K562 (cell line): ENCODE measurements around the gene ZBTB44. TPM values are rescaled to one million over a fixed set of nuclear protein-coding genes. Genes with fewer than 3 reads are reported as not detected.
A peak's percentile ranks its signal among the peaks of the same experiment; 100 is the strongest.

ENCODE experiments used
- ATAC-seq: fragments of 200-7000 bp; cut with Tn5 transposase; 3 replicates; pipeline ENCODE4 v1.9.1; 2020; ENCODE audit warnings: moderate library complexity
- BruUV-seq: library from RNA; stranded (reverse); fragments of 400-500 nt; replicated peaks from 2 replicates; lab custom pipeline; 2021; lab: Mats Ljungman, UMichigan
- CTCF ChIA-PET: fragments of 300-600 bp; formaldehyde crosslinking; extraction: SDS; loops from one replicate; lab custom pipeline; 2021; ENCODE audit warnings: low intra/inter-chr PET ratio; lab: Yijun Ruan, JAX
- POLR2A ChIA-PET: fragments of 300-600, 350-650 bp; sonication (Branson Sonifier 250); formaldehyde crosslinking; extraction: SDS; loops from one replicate; lab custom pipeline; 2021; ENCODE audit warnings: antibody characterized with exemption, inconsistent platforms; lab: Yijun Ruan, JAX
- DNase-seq, 4 experiments: peaks; one replicate each; pipeline versions ENCODE4 v3.0.0 to v3.0.0-alpha.2; 2011 to 2018; ENCODE audit warnings: low spot score in 3 of 4, mixed read lengths in 3 of 4; ENCODE audit errors: extremely low read depth in 1 of 4
- FAIRE-seq: peaks from 2 replicates; lab custom pipeline; 2011; peaks lifted over from hg19 to GRCh38; lab: Jason Lieb, UNC
- H2AFZ ChIP-seq: 2 replicates; pipeline ENCODE4 v1.6.0; 2011; ENCODE audit warnings: low read depth, low read length, control low read depth, inconsistent platforms
- H3K27ac ChIP-seq: fragments of 200-600 bp; 3 replicates; pipeline ENCODE4 v1.8.0; 2011; ENCODE audit warnings: low read depth, mild to moderate bottlenecking, control low read depth, inconsistent platforms, low read length, moderate library complexity, mixed read lengths; ENCODE audit errors: extremely low read depth
- H3K27me3 ChIP-seq, 2 experiments: fragments of 300-600 bp in 1 of 2; 2 replicates in 1 of 2; 3 replicates in 1 of 2; pipeline versions ENCODE4 v1.6.0 to v1.8.0; 2011; ENCODE audit warnings: inconsistent platforms in 2 of 2, low read length in 2 of 2, mild to moderate bottlenecking in 1 of 2, mixed read lengths in 1 of 2, moderate library complexity in 1 of 2; ENCODE audit not compliant: control insufficient read depth in 2 of 2, insufficient read depth in 2 of 2
- H3K36me3 ChIP-seq: fragments of 300-600 bp; 3 replicates; pipeline ENCODE4 v1.8.0; 2011; ENCODE audit warnings: mild to moderate bottlenecking, low read length, inconsistent platforms; ENCODE audit not compliant: control insufficient read depth, insufficient read depth
- H3K4me1 ChIP-seq, 2 experiments: fragments of 200-600 bp in 1 of 2; replicated peaks in 1 of 2; 2 replicates in 1 of 2; 3 replicates in 1 of 2; pipeline versions ENCODE4 v1.5.1 to v1.8.0; 2011; ENCODE audit warnings: inconsistent platforms in 2 of 2, low read length in 2 of 2, mild to moderate bottlenecking in 1 of 2, mixed read lengths in 1 of 2, moderate library complexity in 1 of 2; ENCODE audit not compliant: control insufficient read depth in 2 of 2, insufficient read depth in 2 of 2
- H3K4me2 ChIP-seq: 2 replicates; pipeline ENCODE4 v1.6.1; 2011; ENCODE audit warnings: low read length, control low read depth, inconsistent platforms, mixed read lengths; ENCODE audit not compliant: insufficient read depth
- H3K4me3 ChIP-seq: fragments of 200-600 bp; sonication (generic), shearing (Covaris generic); 2 replicates; pipeline ENCODE4 v1.5.1; 2016; ENCODE audit warnings: control low read depth, inconsistent platforms
- H3K79me2 ChIP-seq: fragments of 200-600 bp; 3 replicates; pipeline ENCODE4 v1.8.0; 2011; ENCODE audit warnings: low read length, inconsistent platforms; ENCODE audit not compliant: control insufficient read depth, insufficient read depth
- H3K9ac ChIP-seq, 2 experiments: 2 replicates each; pipeline versions ENCODE4 v1.6.0 to v1.6.1; 2011; ENCODE audit warnings: low read depth in 2 of 2, low read length in 2 of 2, control low read depth in 1 of 2, inconsistent platforms in 1 of 2, mild to moderate bottlenecking in 1 of 2, mixed read lengths in 1 of 2; ENCODE audit not compliant: insufficient read depth in 1 of 2
- H3K9me1 ChIP-seq: one replicate; pipeline ENCODE4 v1.6.0; 2011; ENCODE audit warnings: inconsistent platforms, mild to moderate bottlenecking, low read length, moderate library complexity; ENCODE audit not compliant: control insufficient read depth, insufficient read depth
- H3K9me3 ChIP-seq: replicated peaks from 2 replicates; pipeline ENCODE4 v1.5.1; 2011; ENCODE audit warnings: low read depth, low read length, inconsistent platforms; ENCODE audit not compliant: control insufficient read depth, insufficient read depth
- H4K20me1 ChIP-seq: replicated peaks from 2 replicates; pipeline ENCODE4 v1.6.1; 2011; ENCODE audit warnings: low read length, inconsistent platforms, mixed read lengths; ENCODE audit not compliant: control insufficient read depth, insufficient read depth
- MCM5 ChIP-seq: fragments of 450-650 bp; IDR thresholded peaks from 2 replicates; pipeline ENCODE4 v1.6.1; 2016; ENCODE audit warnings: low read depth
- NFE2 ChIP-seq: IDR thresholded peaks from 2 replicates; pipeline ENCODE4 v1.6.1; 2014; ENCODE audit warnings: antibody characterized with exemption, low read depth
- POU5F1 ChIP-seq: fragments of 150-350 bp; IDR thresholded peaks from 2 replicates; pipeline ENCODE4 v1.6.1; 2014; ENCODE audit warnings: borderline replicate concordance, low read length, low read depth, mild to moderate bottlenecking; ENCODE audit not compliant: partially characterized antibody
- TCF7 ChIP-seq: sonication (generic); IDR thresholded peaks from 2 replicates; pipeline ENCODE4 v1.6.1; 2016; ENCODE audit warnings: antibody characterized with exemption, borderline replicate concordance
- ZFP1 ChIP-seq: fragments of 450-650 bp; formaldehyde crosslinking; IDR thresholded peaks from 2 replicates; pipeline ENCODE4 v1.4.0; 2020; ENCODE audit warnings: mild to moderate bottlenecking, mixed read lengths
- ZNF280A ChIP-seq: fragments of 450-650 bp; IDR thresholded peaks from 2 replicates; pipeline ENCODE4 v1.6.1; 2018; ENCODE audit warnings: mild to moderate bottlenecking, low read depth; ENCODE audit not compliant: partially characterized antibody
- WGBS: fragments of 100-300 bp; shearing (Covaris generic); methylation state at CpG from one replicate; pipeline ENCODE4 v1.1.6; 2016; ENCODE audit warnings: low coverage, mixed read lengths; ENCODE audit not compliant: insufficient coverage; ENCODE audit errors: missing lambda C conversion rate; 5-methylcytosine and 5-hydroxymethylcytosine counted together
- in situ Hi-C: fragments of 300-500 bp; cut with MboI; formaldehyde crosslinking; loops from 4 replicates; pipeline ENCODE4 v1.15.0; 2018; ENCODE audit warnings: inconsistent platforms, mixed read lengths
- intact Hi-C: fragments of 100-400 bp; cut with micrococcal nuclease; formaldehyde crosslinking; loops from 2 replicates; pipeline ENCODE4 v1.14.2; 2022
- polyA plus RNA-seq, 8 experiments: library from polyadenylated mRNA; depleted of rRNA in 4 of 8; stranded (reverse) in 5 of 8; unstranded in 3 of 8; fragments of >200 nt; fragmentation: Nextera tagmentation in 2 of 8; fragmentation: Illumina TruSeq in 1 of 8; extraction: Ambion mirVana in 2 of 8; extraction: Trizol in 1 of 8; gene quantifications; 2 replicates each; pipeline versions ENCODE4 v1.2.1 to v1.2.3, GENCODE V29; 2011 to 2014; ENCODE audit warnings: inconsistent platforms in 1 of 8, missing spikeins in 1 of 8
- total RNA-seq, 7 experiments: library from RNA; depleted of rRNA in 6 of 7; stranded (reverse); fragments of >200 nt in 6 of 7; fragmentation: Illumina TruSeq in 2 of 7; extraction: Trizol in 2 of 7; gene quantifications; 2 replicates each; pipeline versions ENCODE4 v1.2.1 to v1.2.3, GENCODE V29; 2011 to 2021; ENCODE audit warnings: low replicate concordance in 1 of 7

The ZBTB44 gene
- total and polyA plus RNA-seq, 9 of the 15 experiments (the other 6 are each of a cell fraction or from before 2014, with no cell fraction given): 4.7 to 27.1 (median 17.3) TPM

GRCh38 chr11:130347261-130347660 is 32.5 kb upstream of the ZBTB44 start:
- FAIRE-seq (no peak), ATAC-seq (no peak), DNase-seq (no peak)
- Histone ChIP-seq H3K79me2 (no peaks in the 10 kb centered on the region), H3K4me2 (no peak overlapping the region), H3K27ac (no peak overlapping the region), H3K36me3 (no peaks in the 10 kb centered on the region), H2AFZ (no peak overlapping the region), H4K20me1 (no peaks in the 10 kb centered on the region), H3K27me3 (peaks cover 0 to 4% of the 10 kb centered on the region in 2 experiments; a peak in 4 of 5 replicates), H3K9me3 (no peaks in the 10 kb centered on the region), H3K9me1 (no peaks in the 10 kb centered on the region), H3K4me1 (no peaks in the 10 kb centered on the region), H3K9ac (no peak overlapping the region), H3K4me3 (no peak overlapping the region)
- TF ChIP-seq TCF7 (no peak), ZNF280A (no peak), MCM5 (no peak), POU5F1 (no peak)
- in situ Hi-C loops (no loop called here), intact Hi-C loops (no loop called here)
- BruUV-seq: no TSS peak
- ChIA-PET POLR2A (no interaction called here), CTCF (no interaction called here)
- 0% methylated on average over 1 of the region's 1 CpG for WGBS

GRCh38 chr11:130344841-130345240 is 30.1 kb upstream of the ZBTB44 start:
- Histone ChIP-seq H3K36me3 (no peaks in the 10 kb centered on the region), H3K9ac (no peak overlapping the region), H3K27ac (no peak overlapping the region), H3K4me3 (no peak overlapping the region), H2AFZ (no peak overlapping the region), H3K9me3 (peaks cover 3% of the 10 kb centered on the region), H3K27me3 (peaks cover 0 to 4% of the 10 kb centered on the region in 2 experiments; a peak in 3 of 5 replicates), H3K79me2 (no peaks in the 10 kb centered on the region), H3K9me1 (no peaks in the 10 kb centered on the region), H3K4me2 (no peak overlapping the region), H4K20me1 (no peaks in the 10 kb centered on the region), H3K4me1 (no peaks in the 10 kb centered on the region)
- TF ChIP-seq ZFP1 (CRISPR knock-in tag) (peak; percentile 54; the same call in 1 of the 2 replicates), NFE2 (no peak)
- no TSS peak for BruUV-seq
- 0% methylated on average over 1 of the region's 1 CpG for WGBS
- CTCF ChIA-PET: no interaction called here
- POLR2A ChIA-PET: no interaction called here
- intact Hi-C loops (no loop called here), in situ Hi-C loops (no loop called here)
- DNase-seq (no peak), FAIRE-seq (no peak), ATAC-seq (no peak)
